Liver (tissue), 3 donors: ENCODE measurements around the gene NFYC.

Experiments
- EGR1 ChIP-seq, 2 donors: IDR thresholded peaks; 2 replicates each; pipeline ENCODE4 v1.6.1; 2016 to 2018; ENCODE audit warnings: antibody characterized with exemption in 2 of 2, low read depth in 2 of 2
- HNF4A ChIP-seq, 2 donors: conservative IDR thresholded peaks; 2 replicates each; pipeline ENCODE4 v1.6.1; 2016; ENCODE audit warnings: antibody characterized with exemption in 2 of 2, mild to moderate bottlenecking in 2 of 2
- HNF4G ChIP-seq: IDR thresholded peaks from 2 replicates; pipeline ENCODE4 v1.6.1; 2016; ENCODE audit warnings: antibody characterized with exemption
- SP1 ChIP-seq: IDR thresholded peaks from 2 replicates; pipeline ENCODE4 v1.6.1; 2018; ENCODE audit warnings: antibody characterized with exemption, mild to moderate bottlenecking
- TAF1 ChIP-seq: conservative IDR thresholded peaks from 2 replicates; pipeline ENCODE4 v1.6.1; 2016; ENCODE audit warnings: antibody characterized with exemption, mild to moderate bottlenecking
- YY1 ChIP-seq: IDR thresholded peaks from 2 replicates; pipeline ENCODE4 v1.6.1; 2016; ENCODE audit warnings: antibody characterized with exemption, mild to moderate bottlenecking
- TF ChIP-seq, protein P1 (sequence below): fragments of 150-350 bp; IDR thresholded peaks from 2 replicates; pipeline ENCODE4 v1.5.1; 2017; ENCODE audit warnings: improper control_type of control experiment, low read depth, low read length; ENCODE audit not compliant: missing input control
- TF ChIP-seq, protein P2 (sequence below): IDR thresholded peaks from 2 replicates; pipeline ENCODE4 v1.6.1; 2016; ENCODE audit warnings: antibody characterized with exemption
- TF ChIP-seq, protein P3 (sequence below): IDR thresholded peaks from 2 replicates; pipeline ENCODE4 v1.6.1; 2016; ENCODE audit warnings: antibody characterized with exemption, mild to moderate bottlenecking
- TF ChIP-seq, protein P4 (sequence below): IDR thresholded peaks from 2 replicates; pipeline ENCODE4 v1.6.1; 2016; ENCODE audit warnings: antibody characterized with exemption
- TF ChIP-seq, protein P5 (sequence below): IDR thresholded peaks from 2 replicates; pipeline ENCODE4 v1.6.1; 2016; ENCODE audit warnings: antibody characterized with exemption
- donor health status: healthy.
- donor health status: healthy.

DNA sequence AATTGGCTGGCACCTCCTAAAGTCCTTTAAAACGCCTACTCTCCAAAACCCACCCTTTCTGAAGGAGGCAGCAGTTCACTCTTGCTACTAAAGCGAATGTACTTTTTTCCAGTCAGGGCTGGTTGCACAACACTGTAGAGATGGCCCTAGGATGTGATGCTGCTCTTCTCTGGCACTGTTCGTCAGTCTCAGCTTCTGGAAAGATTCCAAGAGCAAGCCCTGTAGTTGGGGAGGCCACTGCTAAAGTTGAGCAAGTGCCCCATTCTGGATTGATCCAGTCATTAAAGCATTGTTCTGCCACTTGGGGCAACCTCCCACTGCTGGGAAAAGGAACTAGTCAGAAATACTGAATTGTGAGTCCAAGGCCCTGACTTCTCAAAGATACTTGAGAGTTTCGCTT, 63.6 kb downstream of the NFYC start:
- TF ChIP-seq, protein P1, sequence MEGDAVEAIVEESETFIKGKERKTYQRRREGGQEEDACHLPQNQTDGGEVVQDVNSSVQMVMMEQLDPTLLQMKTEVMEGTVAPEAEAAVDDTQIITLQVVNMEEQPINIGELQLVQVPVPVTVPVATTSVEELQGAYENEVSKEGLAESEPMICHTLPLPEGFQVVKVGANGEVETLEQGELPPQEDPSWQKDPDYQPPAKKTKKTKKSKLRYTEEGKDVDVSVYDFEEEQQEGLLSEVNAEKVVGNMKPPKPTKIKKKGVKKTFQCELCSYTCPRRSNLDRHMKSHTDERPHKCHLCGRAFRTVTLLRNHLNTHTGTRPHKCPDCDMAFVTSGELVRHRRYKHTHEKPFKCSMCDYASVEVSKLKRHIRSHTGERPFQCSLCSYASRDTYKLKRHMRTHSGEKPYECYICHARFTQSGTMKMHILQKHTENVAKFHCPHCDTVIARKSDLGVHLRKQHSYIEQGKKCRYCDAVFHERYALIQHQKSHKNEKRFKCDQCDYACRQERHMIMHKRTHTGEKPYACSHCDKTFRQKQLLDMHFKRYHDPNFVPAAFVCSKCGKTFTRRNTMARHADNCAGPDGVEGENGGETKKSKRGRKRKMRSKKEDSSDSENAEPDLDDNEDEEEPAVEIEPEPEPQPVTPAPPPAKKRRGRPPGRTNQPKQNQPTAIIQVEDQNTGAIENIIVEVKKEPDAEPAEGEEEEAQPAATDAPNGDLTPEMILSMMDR, result no peak
- TF ChIP-seq EGR1 (IDR thresholded peaks at IDR 0.05; ENCODE audit: low read depth in 2 of 2), result no peak
- TF ChIP-seq, protein P2, sequence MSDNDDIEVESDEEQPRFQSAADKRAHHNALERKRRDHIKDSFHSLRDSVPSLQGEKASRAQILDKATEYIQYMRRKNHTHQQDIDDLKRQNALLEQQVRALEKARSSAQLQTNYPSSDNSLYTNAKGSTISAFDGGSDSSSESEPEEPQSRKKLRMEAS, result peak; percentile 52
- TF ChIP-seq, protein P3, sequence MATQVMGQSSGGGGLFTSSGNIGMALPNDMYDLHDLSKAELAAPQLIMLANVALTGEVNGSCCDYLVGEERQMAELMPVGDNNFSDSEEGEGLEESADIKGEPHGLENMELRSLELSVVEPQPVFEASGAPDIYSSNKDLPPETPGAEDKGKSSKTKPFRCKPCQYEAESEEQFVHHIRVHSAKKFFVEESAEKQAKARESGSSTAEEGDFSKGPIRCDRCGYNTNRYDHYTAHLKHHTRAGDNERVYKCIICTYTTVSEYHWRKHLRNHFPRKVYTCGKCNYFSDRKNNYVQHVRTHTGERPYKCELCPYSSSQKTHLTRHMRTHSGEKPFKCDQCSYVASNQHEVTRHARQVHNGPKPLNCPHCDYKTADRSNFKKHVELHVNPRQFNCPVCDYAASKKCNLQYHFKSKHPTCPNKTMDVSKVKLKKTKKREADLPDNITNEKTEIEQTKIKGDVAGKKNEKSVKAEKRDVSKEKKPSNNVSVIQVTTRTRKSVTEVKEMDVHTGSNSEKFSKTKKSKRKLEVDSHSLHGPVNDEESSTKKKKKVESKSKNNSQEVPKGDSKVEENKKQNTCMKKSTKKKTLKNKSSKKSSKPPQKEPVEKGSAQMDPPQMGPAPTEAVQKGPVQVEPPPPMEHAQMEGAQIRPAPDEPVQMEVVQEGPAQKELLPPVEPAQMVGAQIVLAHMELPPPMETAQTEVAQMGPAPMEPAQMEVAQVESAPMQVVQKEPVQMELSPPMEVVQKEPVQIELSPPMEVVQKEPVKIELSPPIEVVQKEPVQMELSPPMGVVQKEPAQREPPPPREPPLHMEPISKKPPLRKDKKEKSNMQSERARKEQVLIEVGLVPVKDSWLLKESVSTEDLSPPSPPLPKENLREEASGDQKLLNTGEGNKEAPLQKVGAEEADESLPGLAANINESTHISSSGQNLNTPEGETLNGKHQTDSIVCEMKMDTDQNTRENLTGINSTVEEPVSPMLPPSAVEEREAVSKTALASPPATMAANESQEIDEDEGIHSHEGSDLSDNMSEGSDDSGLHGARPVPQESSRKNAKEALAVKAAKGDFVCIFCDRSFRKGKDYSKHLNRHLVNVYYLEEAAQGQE, result peak; percentile 35
- peak; percentile 91 for TF ChIP-seq YY1
- no peak for TF ChIP-seq HNF4G
- TF ChIP-seq SP1, result peak; percentile 79
- TF ChIP-seq, protein P4, sequence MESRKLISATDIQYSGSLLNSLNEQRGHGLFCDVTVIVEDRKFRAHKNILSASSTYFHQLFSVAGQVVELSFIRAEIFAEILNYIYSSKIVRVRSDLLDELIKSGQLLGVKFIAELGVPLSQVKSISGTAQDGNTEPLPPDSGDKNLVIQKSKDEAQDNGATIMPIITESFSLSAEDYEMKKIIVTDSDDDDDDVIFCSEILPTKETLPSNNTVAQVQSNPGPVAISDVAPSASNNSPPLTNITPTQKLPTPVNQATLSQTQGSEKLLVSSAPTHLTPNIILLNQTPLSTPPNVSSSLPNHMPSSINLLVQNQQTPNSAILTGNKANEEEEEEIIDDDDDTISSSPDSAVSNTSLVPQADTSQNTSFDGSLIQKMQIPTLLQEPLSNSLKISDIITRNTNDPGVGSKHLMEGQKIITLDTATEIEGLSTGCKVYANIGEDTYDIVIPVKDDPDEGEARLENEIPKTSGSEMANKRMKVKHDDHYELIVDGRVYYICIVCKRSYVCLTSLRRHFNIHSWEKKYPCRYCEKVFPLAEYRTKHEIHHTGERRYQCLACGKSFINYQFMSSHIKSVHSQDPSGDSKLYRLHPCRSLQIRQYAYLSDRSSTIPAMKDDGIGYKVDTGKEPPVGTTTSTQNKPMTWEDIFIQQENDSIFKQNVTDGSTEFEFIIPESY, result peak; percentile 84
- peak; percentile 77 to 80 for TF ChIP-seq HNF4A (conservative IDR thresholded peaks at IDR 0.05)
- TF ChIP-seq, protein P5, sequence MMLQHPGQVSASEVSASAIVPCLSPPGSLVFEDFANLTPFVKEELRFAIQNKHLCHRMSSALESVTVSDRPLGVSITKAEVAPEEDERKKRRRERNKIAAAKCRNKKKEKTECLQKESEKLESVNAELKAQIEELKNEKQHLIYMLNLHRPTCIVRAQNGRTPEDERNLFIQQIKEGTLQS, result peak; percentile 17
- no peak for TF ChIP-seq TAF1
